Calu3 (cell line): Measurements from ENCODE around the gene DYRK1A. TPM values are rescaled to one million over a fixed set of nuclear protein-coding genes. Genes with fewer than 3 reads are reported as not detected.
"Not testable (repeated sequence)": the region's sequence is repeated elsewhere in the genome, so short reads cannot be mapped to it uniquely, and the experiment has no call there.

Source experiments
- BruUV-seq: library from RNA; stranded (reverse); fragments of 400-500 nt; replicated peaks from 2 replicates; lab custom pipeline; 2021; lab: Mats Ljungman, UMichigan
- CTCF ChIA-PET: fragments of 300-600 bp; sonication (Branson Sonifier 250); formaldehyde crosslinking; loops from one replicate; lab custom pipeline; 2022; ENCODE audit warnings: antibody characterized with exemption; lab: Charles Lee
- DNase-seq: peaks from one replicate; pipeline ENCODE4 v3.0.0; 2022
- H3K27ac Mint-ChIP-seq: one replicate; pipeline ENCODE4 v1.8.0; 2022; ENCODE audit warnings: mixed read lengths; ENCODE audit not compliant: unreplicated experiment
- H3K27me3 Mint-ChIP-seq: one replicate; pipeline ENCODE4 v1.8.0; 2022; ENCODE audit warnings: mixed read lengths; ENCODE audit not compliant: unreplicated experiment
- H3K36me3 Mint-ChIP-seq: one replicate; pipeline ENCODE4 v1.8.0; 2022; ENCODE audit warnings: mild to moderate bottlenecking, moderate library complexity, mixed read lengths; ENCODE audit not compliant: insufficient read depth, unreplicated experiment
- H3K4me1 Mint-ChIP-seq: one replicate; pipeline ENCODE4 v1.8.0; 2022; ENCODE audit warnings: mild to moderate bottlenecking, low read depth, mixed read lengths; ENCODE audit not compliant: unreplicated experiment
- H3K4me3 Mint-ChIP-seq: one replicate; pipeline ENCODE4 v1.8.0; 2022; ENCODE audit warnings: mild to moderate bottlenecking, low read depth, moderate library complexity, mixed read lengths; ENCODE audit not compliant: unreplicated experiment
- H3K9me3 Mint-ChIP-seq: one replicate; pipeline ENCODE4 v1.8.0; 2022; ENCODE audit warnings: low read depth, mixed read lengths; ENCODE audit not compliant: unreplicated experiment
- CTCF ChIP-seq: fragments of 200-600 bp; IDR thresholded peaks from one replicate; pipeline ENCODE4 v1.8.0; 2022; ENCODE audit warnings: antibody characterized with exemption; ENCODE audit not compliant: unreplicated experiment
- intact Hi-C: fragments of 100-400 bp; cut with micrococcal nuclease; formaldehyde crosslinking; loops from one replicate; pipeline ENCODE4 v1.10.0; 2022; ENCODE audit not compliant: unreplicated experiment
- total RNA-seq: library from RNA; stranded (reverse); gene quantifications from 2 replicates; pipeline ENCODE4 v1.2.3, GENCODE V29; 2022

DYRK1A gene
- total RNA-seq, 1 experiment from 2014 or later: 45.4 TPM

DNA sequence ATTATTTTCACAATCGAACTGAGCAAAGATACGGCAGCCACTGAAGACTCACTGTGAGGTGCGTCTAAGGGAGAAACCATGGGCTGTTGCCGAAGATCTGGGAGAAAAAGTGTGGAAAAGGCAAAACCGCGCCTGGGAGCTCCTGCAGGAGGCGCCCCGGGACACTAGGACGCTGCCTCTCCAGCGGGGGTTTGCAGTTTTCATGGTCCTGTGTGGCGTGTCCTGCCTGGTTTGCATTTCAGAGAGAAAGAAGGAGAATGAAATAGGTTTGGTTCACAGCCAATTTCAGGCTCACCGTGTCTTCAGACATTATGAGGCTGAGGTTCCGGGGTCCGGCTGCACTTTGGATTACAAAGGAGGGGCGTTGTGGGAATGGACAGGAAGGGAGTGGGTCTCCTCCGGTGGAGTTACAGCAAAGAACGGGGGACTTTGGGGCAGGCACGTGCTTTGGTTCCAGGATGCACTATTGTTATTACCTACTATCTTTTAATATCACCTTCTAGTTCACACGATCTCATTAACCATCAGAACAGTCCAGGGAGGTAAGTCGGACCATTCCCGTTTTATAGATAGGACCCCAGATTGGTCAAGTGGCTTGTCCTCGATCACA is 179.8 kb downstream of the DYRK1A start:
- H3K4me3 Mint-ChIP-seq: no peak overlapping the region
- intact Hi-C loops: no loop called here
- BruUV-seq: no TSS peak

DNA sequence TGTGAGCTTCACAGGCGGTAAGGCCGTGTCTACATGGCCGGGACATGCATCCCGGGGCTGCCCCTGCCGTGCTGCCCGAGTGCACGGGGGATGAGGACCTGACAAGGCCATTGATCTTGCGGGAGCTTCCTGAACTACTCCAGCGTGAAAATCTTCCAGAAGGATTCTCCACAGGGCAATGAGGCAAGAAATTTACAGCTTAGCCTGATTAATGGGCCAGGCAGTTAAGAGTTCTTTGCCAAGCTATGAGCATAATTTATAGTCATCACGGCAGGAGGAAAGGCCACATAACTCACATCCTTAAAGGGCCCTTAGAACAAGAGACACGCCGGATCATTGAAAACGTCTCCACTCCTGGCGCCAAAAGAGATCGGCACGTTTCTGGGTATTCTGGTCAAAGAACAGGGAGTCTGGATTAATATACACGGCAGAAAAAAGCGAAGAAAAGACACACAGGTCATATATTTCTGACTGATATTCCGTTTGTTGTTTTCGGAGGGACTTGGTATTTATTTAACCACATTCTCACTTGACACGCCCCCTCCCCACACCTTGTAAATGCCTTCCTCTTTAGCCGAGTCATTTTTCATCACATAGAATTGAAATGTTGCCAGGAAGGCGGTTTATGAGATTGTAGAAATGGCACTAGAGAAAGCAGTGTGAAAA is 180.5 kb downstream of the DYRK1A start:
- Mint-ChIP-seq H3K4me3 (no peak overlapping the region), H3K27me3 (no peaks in the 10 kb centered on the region), H3K4me1 (peaks cover 24% of the 10 kb centered on the region), H3K9me3 (no peaks in the 10 kb centered on the region), H3K27ac (no peak overlapping the region), H3K36me3 (no peaks in the 10 kb centered on the region)
- TF ChIP-seq CTCF: no peak
- no TSS peak for BruUV-seq
- intact Hi-C loops: no loop called here
- CTCF ChIA-PET: no interaction called here
- no peak for DNase-seq

More for the DNA sequence above, 179.8 kb downstream of the DYRK1A start:
- H3K27me3 Mint-ChIP-seq: no peaks in the 10 kb centered on the region
- no peaks in the 10 kb centered on the region for H3K9me3 Mint-ChIP-seq
- CTCF ChIA-PET: no interaction called here
- H3K27ac Mint-ChIP-seq: no peak overlapping the region
- peaks cover 24% of the 10 kb centered on the region for H3K4me1 Mint-ChIP-seq
- H3K36me3 Mint-ChIP-seq: no peaks in the 10 kb centered on the region
- DNase-seq: no peak
- TF ChIP-seq CTCF: no peak

GRCh38 chr21:37547615-37548200 is 181.1 kb downstream of the DYRK1A start:
- H3K4me1 Mint-ChIP-seq: peaks cover 24% of the 10 kb centered on the region
- no peak overlapping the region for H3K27ac Mint-ChIP-seq

GRCh38 chr21:37548521-37548981 is 182.0 kb downstream of the DYRK1A start:
- H3K27ac Mint-ChIP-seq: no peak overlapping the region
- peaks cover 24% of the 10 kb centered on the region for H3K4me1 Mint-ChIP-seq
- DNase-seq: no peak

More at GRCh38 chr21:37547615-37548200, 181.1 kb downstream of the DYRK1A start:
- no peaks in the 10 kb centered on the region for H3K9me3 Mint-ChIP-seq
- no peaks in the 10 kb centered on the region for H3K36me3 Mint-ChIP-seq
- DNase-seq: no peak
- CTCF ChIA-PET: no interaction called here
- intact Hi-C loops: no loop called here
- no peaks in the 10 kb centered on the region for H3K27me3 Mint-ChIP-seq
- BruUV-seq: no TSS peak
- no peak for TF ChIP-seq CTCF
- H3K4me3 Mint-ChIP-seq: no peak overlapping the region

DNA sequence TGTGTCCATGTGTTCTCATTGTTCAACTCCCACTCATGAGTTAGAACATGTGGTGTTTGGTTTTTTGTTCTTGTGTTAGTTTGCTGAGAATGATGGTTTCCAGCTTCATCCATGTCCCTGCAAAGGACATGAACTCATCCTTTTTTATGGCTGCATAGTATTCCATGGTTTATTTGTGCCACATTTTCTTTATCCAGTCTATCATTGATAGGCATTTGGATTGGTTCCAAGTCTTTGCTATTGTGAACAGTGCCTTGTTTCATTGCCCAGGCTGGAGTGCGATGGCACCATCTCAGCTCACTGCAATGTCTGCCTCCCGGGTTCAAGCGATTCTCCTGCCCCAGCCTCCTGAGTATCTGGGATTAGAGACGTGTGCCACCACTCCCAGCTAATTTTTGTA is 183.2 kb downstream of the DYRK1A start:
- BruUV-seq, H3K27me3 Mint-ChIP-seq, H3K36me3 Mint-ChIP-seq, H3K9me3 Mint-ChIP-seq, DNase-seq, intact Hi-C loops, H3K4me3 Mint-ChIP-seq, H3K27ac Mint-ChIP-seq, CTCF ChIA-PET: not testable (repeated sequence)
- H3K4me1 Mint-ChIP-seq: peaks cover 24% of the 10 kb centered on the region

More at GRCh38 chr21:37548521-37548981, 182.0 kb downstream of the DYRK1A start:
- no TSS peak for BruUV-seq
- CTCF ChIA-PET: no interaction called here
- Mint-ChIP-seq H3K27me3 (no peaks in the 10 kb centered on the region), H3K9me3 (no peaks in the 10 kb centered on the region), H3K36me3 (no peaks in the 10 kb centered on the region), H3K4me3 (no peak overlapping the region)
- intact Hi-C loops: no loop called here
- TF ChIP-seq CTCF: no peak
